ENCODE data around the gene WNT8B.

The WNT8B gene

GRCh38 chr10:100522107-100522801, 59.4 kb downstream of the WNT8B start:
- DNase-seq: no peak

- DNase-seq: no peak
These were observed 60.1 kb downstream of the WNT8B start for GRCh38 chr10:100522945-100523344.

- no peak for DNase-seq
These were observed 61.4 kb downstream of the WNT8B start for GRCh38 chr10:100524206-100524605.

GRCh38 chr10:100524638-100525037, 61.8 kb downstream of the WNT8B start:
- no peak for DNase-seq

- DNase-seq: no peak
These were observed 65.5 kb downstream of the WNT8B start for GRCh38 chr10:100528123-100528886.

- DNase-seq: no peak
These were observed 66.2 kb downstream of the WNT8B start for GRCh38 chr10:100528921-100529474.

GRCh38 chr10:100529475-100530298, 66.9 kb downstream of the WNT8B start, which contains the start of gene NDUFB8:
NDUFB8 (minus strand) TSS chr10:100529871; CDS start chr10:100529851, 20 bp downstream.
- DNase-seq: peak; percentile 70

GRCh38 chr10:100531761-100532160, 69.0 kb downstream of the WNT8B start:
- DNase-seq: no peak

All from kidney glomerular epithelial cell (primary cell).